K562 (cell line): ENCODE results near the gene STAG2. TPM values are rescaled to one million over a fixed set of nuclear protein-coding genes. Genes with fewer than 3 reads are reported as not detected.

Experiments used
- CTCFL ChIP-seq: IDR thresholded peaks from 2 replicates; pipeline ENCODE4 v1.6.1; 2011; ENCODE audit warnings: borderline replicate concordance, low read depth, mild to moderate bottlenecking, moderate library complexity, low read length; ENCODE audit not compliant: insufficient read depth, poor library complexity, severe bottlenecking
- KLF16 ChIP-seq: IDR thresholded peaks from 2 replicates; pipeline ENCODE4 v1.6.1; 2016; ENCODE audit warnings: antibody characterized with exemption
- SMARCE1 ChIP-seq: fragments of 450-650 bp; IDR thresholded peaks from 2 replicates; pipeline ENCODE4 v1.7.1; 2016; ENCODE audit warnings: mild to moderate bottlenecking
- SOX6 ChIP-seq: fragments of 450-650 bp; IDR thresholded peaks from 2 replicates; pipeline ENCODE4 v1.6.1; 2014; ENCODE audit warnings: mild to moderate bottlenecking
- TBL1XR1 ChIP-seq, 2 experiments: IDR thresholded peaks; 2 replicates each; pipeline ENCODE4 v1.6.1; 2012; ENCODE audit warnings: improper control_type of control experiment in 2 of 2, low read length in 2 of 2, mild to moderate bottlenecking in 1 of 2
- YY1 ChIP-seq, 3 experiments: IDR thresholded peaks; 2 replicates each; pipeline ENCODE4 v1.6.1; 2011; ENCODE audit warnings: low read length in 2 of 3, mild to moderate bottlenecking in 2 of 3, moderate library complexity in 2 of 3, borderline replicate concordance in 1 of 3, control low read depth in 1 of 3, low read depth in 1 of 3; ENCODE audit not compliant: insufficient read depth in 3 of 3, insufficient replicate concordance in 2 of 3, control insufficient read depth in 1 of 3, insufficient read length in 1 of 3; ENCODE audit errors: extremely low read depth in 1 of 3
- ZBTB11 ChIP-seq, 3 experiments: fragments of 200-800 bp in 1 of 3; fragments of 250-450 bp in 1 of 3; fragments of 450-650 bp in 1 of 3; sonication (Bioruptor Pico) in 1 of 3; sonication (Bioruptor generic) in 1 of 3; formaldehyde crosslinking in 1 of 3; IDR thresholded peaks; 2 replicates each; pipeline versions ENCODE4 v1.6.1 to v1.8.0; 2016 to 2022; ENCODE audit warnings: mild to moderate bottlenecking in 2 of 3, missing genetic modification characterization in 2 of 3, missing compliant biosample characterization in 1 of 3, moderate library complexity in 1 of 3
- polyA plus RNA-seq, 8 experiments: library from polyadenylated mRNA; depleted of rRNA in 4 of 8; stranded (reverse) in 5 of 8; unstranded in 3 of 8; fragments of >200 nt; fragmentation: Nextera tagmentation in 2 of 8; fragmentation: Illumina TruSeq in 1 of 8; extraction: Ambion mirVana in 2 of 8; extraction: Trizol in 1 of 8; gene quantifications; 2 replicates each; pipeline versions ENCODE4 v1.2.1 to v1.2.3, GENCODE V29; 2011 to 2014; ENCODE audit warnings: inconsistent platforms in 1 of 8, missing spikeins in 1 of 8
- total RNA-seq, 7 experiments: library from RNA; depleted of rRNA in 6 of 7; stranded (reverse); fragments of >200 nt in 6 of 7; fragmentation: Illumina TruSeq in 2 of 7; extraction: Trizol in 2 of 7; gene quantifications; 2 replicates each; pipeline versions ENCODE4 v1.2.1 to v1.2.3, GENCODE V29; 2011 to 2021; ENCODE audit warnings: low replicate concordance in 1 of 7

Gene STAG2
- total and polyA plus RNA-seq, 9 of the 15 experiments (the other 6 are each of a cell fraction or from before 2014, with no cell fraction given): 40.3 to 133 (median 90.1) TPM

GRCh38 chrX:123988423-123989111, 27.1 kb downstream of the STAG2 start (continued):
- TF ChIP-seq CTCFL (no peak), SOX6 (0 out of 2 replicates have a peak, but pooled peaks have one; percentile 36), KLF16 (no peak), ZBTB11 (CRISPR knock-in tag; IDR thresholded peaks at IDR 0.05) (no peak), YY1 (IDR thresholded peaks at IDR 0.05; ENCODE audit: borderline replicate concordance in 1 of 3, control insufficient read depth in 1 of 3, extremely low read depth in 1 of 3, insufficient read depth in 3 of 3, insufficient read length in 1 of 3, insufficient replicate concordance in 2 of 3, low read depth in 1 of 3, low read length in 2 of 3) (peak in 1 of 3 experiments; percentile 74), SMARCE1 (peak; percentile 38; the same call in 1 of the 2 replicates), TBL1XR1 (IDR thresholded peaks at IDR 0.05; ENCODE audit: low read length in 2 of 2) (peak in 1 of 2 experiments; percentile 39; a peak in 1 of 4 replicates)
